Skeletal muscle tissue (tissue), 4 donors: ENCODE data around the gene FANK1. TPM values are rescaled to one million over a fixed set of nuclear protein-coding genes. Genes with fewer than 3 reads are reported as not detected.
"Not testable (repeated sequence)": the region's sequence is repeated elsewhere in the genome, so short reads cannot be mapped to it uniquely, and the experiment has no call there.

Experiments
- H3K27ac ChIP-seq: one replicate; pipeline ENCODE4 v1.7.0; 2013; ENCODE audit warnings: mild to moderate bottlenecking, low read depth, low read length, inconsistent platforms
- H3K27me3 ChIP-seq, 3 donors: one replicate each; pipeline ENCODE4 v1.7.0; 2013; ENCODE audit warnings: low read length in 3 of 3; ENCODE audit not compliant: control insufficient read depth in 3 of 3, insufficient read depth in 3 of 3
- H3K36me3 ChIP-seq, 3 donors: one replicate each; pipeline ENCODE4 v1.7.0; 2013; ENCODE audit warnings: low read length in 3 of 3; ENCODE audit not compliant: control insufficient read depth in 3 of 3, insufficient read depth in 3 of 3
- H3K4me1 ChIP-seq, 3 donors: one replicate each; pipeline ENCODE4 v1.7.0; 2013; ENCODE audit warnings: low read length in 3 of 3, mild to moderate bottlenecking in 3 of 3; ENCODE audit not compliant: control insufficient read depth in 3 of 3, insufficient read depth in 3 of 3
- H3K4me3 ChIP-seq, 3 donors: one replicate each; pipeline ENCODE4 v1.7.0; 2013; ENCODE audit warnings: low read length in 3 of 3
- H3K9ac ChIP-seq, 3 donors: one replicate each; pipeline ENCODE4 v1.7.0; 2013; ENCODE audit warnings: low read length in 3 of 3, mild to moderate bottlenecking in 3 of 3, moderate library complexity in 2 of 3, low read depth in 1 of 3
- H3K9me3 ChIP-seq, 3 donors: one replicate each; pipeline ENCODE4 v1.7.0; 2013; ENCODE audit warnings: low read length in 3 of 3; ENCODE audit not compliant: control insufficient read depth in 3 of 3
- total RNA-seq: library from RNA; depleted of rRNA; stranded (reverse); fragments of >200 nt; gene quantifications from one replicate; pipeline ENCODE4 v1.2.3, GENCODE V29; 2014
- donor health status: Osteomylitis.

The FANK1 gene
- total RNA-seq, 1 donor from 2014 or later: not detected

DNA sequence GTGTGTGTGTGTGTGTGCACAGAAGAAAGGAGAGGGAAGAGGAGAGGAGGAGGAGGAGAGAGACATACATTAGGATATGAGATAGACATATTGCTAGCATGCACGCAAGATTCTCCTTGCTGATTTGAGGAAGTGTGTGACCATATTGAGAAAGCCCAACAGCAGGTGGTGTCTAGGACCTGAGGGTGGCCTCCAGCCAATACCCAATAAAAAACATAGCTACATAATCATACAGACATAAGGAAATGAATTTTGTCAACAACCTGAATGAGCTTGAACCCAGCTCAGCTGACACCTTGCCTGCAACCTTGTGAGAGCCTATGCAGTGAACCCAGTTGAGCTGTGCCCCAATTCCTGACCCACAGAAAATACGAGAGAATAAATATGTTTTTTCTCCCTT, 11.2 kb downstream of the FANK1 start:
- not testable (repeated sequence) for H3K27me3 ChIP-seq

DNA sequence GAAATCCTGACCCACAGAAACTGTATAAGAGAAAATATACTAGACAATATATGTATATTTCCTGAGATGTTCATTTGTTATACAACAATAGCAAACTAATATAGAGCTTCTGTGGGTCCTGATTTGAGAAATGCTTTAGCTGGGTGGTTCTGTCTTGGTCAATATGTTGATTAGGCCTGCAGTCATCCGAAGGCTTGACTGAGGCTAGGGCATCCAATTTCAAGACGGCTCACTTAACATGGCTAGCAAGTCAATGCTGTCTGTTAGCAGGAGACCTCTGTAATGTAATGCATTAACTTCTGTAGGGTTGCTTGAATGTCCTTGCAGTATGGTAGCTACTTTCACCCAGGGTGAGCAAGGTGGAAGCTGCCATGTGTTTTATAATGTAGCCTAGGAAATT, 12.4 kb downstream of the FANK1 start:
- H3K27ac ChIP-seq, H3K36me3 ChIP-seq, H3K9ac ChIP-seq, H3K27me3 ChIP-seq, H3K4me1 ChIP-seq, H3K9me3 ChIP-seq, H3K4me3 ChIP-seq: not testable (repeated sequence)

More for the DNA sequence above, 11.2 kb downstream of the FANK1 start:
- H3K4me3 ChIP-seq, H3K27ac ChIP-seq, H3K9me3 ChIP-seq, H3K4me1 ChIP-seq, H3K9ac ChIP-seq, H3K36me3 ChIP-seq: not testable (repeated sequence)

DNA sequence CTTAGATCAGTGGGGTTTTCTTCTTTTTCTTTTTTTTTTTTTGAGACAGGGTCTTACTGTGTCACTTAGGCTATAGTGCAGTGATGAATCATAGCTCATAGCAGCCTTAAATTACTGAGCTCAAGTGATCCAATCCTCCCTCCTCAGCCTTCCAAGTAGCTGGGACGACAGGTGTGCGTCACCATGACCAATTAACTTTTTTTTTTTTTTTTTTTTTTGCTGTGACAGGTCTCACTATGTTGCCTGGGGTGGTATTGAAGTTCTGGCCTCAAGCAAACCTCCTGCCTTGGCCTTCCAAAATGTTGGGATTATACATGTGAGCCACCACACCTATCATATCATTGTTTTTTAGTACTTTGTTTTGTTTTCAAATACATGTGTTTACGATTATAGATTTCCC, 13.1 kb downstream of the FANK1 start:
- not testable (repeated sequence) for H3K27me3 ChIP-seq, H3K9me3 ChIP-seq, H3K36me3 ChIP-seq, H3K9ac ChIP-seq, H3K4me1 ChIP-seq, H3K4me3 ChIP-seq, H3K27ac ChIP-seq

DNA sequence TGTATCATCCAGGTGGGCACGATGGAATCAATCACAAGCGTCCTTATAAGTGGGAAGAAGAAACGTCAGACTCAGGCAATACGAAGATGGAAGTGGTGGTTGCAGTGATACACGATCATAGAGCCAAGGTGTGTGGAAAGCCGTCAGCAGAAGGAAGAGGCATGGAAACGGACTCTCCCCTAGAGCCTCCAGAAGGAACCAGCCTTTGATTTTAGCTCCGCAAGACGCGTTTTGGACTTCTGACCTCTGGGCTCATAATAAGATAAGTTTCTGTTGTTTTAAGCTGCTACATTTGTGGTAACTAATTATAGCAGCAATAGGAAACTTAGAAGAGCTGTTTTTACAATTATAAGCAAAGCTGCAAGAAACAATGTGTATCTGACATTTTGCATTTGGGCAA, 14.8 kb downstream of the FANK1 start:
- Histone ChIP-seq H3K27ac (no peak overlapping the region), H3K4me3 (no peak overlapping the region), H3K9ac (no peak overlapping the region), H3K4me1 (no peaks in the 10 kb centered on the region), H3K36me3 (no peaks in the 10 kb centered on the region), H3K9me3 (no peaks in the 10 kb centered on the region), H3K27me3 (no peaks in the 10 kb centered on the region)

DNA sequence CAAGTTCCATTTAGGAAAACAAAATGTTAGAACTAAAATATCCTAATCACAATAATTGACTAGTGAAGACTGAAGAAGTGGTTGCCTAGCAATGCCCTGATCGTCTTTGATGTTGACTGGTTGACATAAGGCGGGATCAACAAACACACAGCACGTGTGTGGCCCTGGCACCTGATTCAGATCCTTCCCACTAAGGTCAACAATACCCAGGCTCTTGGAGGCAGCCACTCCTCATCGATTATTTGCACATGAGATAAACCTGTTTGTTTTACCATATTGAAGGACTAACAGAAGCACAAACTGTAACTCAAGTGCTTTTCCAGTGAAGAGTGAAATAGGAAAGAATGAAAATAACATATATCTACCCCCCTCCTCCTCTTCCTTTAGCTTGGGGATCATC, 15.6 kb downstream of the FANK1 start:
- no peaks in the 10 kb centered on the region for H3K4me1 ChIP-seq
- H3K36me3 ChIP-seq: no peaks in the 10 kb centered on the region
- no peaks in the 10 kb centered on the region for H3K9me3 ChIP-seq

DNA sequence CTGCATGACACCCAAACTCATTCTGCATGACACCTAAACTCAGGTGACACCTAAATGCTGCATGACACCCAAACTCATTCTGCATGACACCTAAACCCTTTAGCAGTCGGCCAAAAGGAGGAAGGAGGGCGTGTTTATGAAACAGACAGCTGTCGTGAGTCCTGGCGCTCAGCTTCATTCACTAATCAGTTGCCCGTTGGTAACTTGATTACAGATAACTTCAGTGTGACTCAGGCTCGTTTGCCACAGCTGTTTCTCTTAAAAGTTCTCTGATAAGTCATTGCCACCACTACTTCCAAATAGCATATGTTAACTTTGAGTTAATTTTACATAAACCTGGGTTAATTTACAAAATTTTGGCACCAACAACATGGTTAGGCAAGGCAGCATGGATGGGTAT, 16.9 kb downstream of the FANK1 start:
- not testable (repeated sequence) for H3K27me3 ChIP-seq, H3K9ac ChIP-seq, H3K9me3 ChIP-seq, H3K36me3 ChIP-seq, H3K4me3 ChIP-seq, H3K4me1 ChIP-seq, H3K27ac ChIP-seq

More for the DNA sequence above, 15.6 kb downstream of the FANK1 start:
- Histone ChIP-seq H3K9ac (no peak overlapping the region), H3K27ac (no peak overlapping the region), H3K27me3 (no peaks in the 10 kb centered on the region), H3K4me3 (no peak overlapping the region)

DNA sequence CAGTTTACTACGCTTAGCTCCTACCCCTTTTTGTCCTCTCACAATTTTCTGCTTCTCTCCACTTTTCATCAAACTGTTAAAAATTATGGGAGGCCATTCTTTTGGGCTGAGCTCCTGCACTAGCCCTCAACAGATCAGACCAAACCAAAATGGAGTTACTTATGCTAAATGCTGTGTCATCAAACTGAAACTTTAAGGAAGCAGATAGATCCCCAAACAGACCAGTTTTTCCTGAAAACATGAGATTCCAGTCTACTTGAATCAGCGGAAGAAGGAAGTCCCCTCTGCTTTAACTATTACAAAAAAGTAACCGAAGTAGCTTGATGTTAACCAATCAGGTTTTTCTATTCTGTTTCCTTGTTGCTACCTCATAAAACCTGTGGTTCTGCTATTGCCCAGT, 20.6 kb downstream of the FANK1 start:
- Histone ChIP-seq H3K27me3 (no peaks in the 10 kb centered on the region), H3K4me1 (no peaks in the 10 kb centered on the region), H3K9me3 (peaks cover 0 to 2% (median 0%) of the 10 kb centered on the region in 3 donors), H3K9ac (no peak overlapping the region), H3K27ac (no peak overlapping the region), H3K4me3 (no peak overlapping the region), H3K36me3 (no peaks in the 10 kb centered on the region)

DNA sequence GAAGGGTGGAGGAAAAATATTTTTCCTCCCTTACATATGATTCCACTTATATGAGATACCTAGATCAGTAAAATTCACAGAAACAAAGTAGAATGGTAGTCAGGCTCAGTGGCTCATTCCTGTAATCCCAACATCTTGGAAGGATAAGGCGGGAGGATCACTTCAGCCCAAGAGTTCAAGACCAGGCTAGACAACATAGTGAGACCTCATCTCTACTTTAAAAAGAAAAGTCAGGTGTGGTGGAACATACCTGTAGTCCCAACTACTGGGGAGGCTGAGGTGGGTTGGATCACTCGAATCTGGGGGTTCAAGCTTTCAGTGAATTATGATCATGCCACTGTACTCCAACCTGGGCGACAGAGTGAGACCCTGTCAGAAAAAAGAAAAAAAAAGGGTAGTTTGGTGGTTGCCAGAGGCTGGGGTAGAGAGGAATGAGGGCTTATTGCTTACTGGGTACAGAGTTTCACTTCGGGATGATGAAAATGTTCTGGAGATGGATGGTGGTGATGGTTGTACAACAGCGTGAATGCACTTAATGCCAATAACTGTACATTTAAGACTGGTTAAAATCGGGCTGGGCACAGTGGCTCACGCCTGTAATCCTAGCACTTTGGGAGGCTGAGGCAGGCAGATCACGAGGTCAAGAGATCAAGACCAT, 21.5 kb downstream of the FANK1 start:
- H3K9me3 ChIP-seq, H3K36me3 ChIP-seq, H3K27me3 ChIP-seq, H3K9ac ChIP-seq, H3K27ac ChIP-seq, H3K4me1 ChIP-seq, H3K4me3 ChIP-seq: not testable (repeated sequence)

DNA sequence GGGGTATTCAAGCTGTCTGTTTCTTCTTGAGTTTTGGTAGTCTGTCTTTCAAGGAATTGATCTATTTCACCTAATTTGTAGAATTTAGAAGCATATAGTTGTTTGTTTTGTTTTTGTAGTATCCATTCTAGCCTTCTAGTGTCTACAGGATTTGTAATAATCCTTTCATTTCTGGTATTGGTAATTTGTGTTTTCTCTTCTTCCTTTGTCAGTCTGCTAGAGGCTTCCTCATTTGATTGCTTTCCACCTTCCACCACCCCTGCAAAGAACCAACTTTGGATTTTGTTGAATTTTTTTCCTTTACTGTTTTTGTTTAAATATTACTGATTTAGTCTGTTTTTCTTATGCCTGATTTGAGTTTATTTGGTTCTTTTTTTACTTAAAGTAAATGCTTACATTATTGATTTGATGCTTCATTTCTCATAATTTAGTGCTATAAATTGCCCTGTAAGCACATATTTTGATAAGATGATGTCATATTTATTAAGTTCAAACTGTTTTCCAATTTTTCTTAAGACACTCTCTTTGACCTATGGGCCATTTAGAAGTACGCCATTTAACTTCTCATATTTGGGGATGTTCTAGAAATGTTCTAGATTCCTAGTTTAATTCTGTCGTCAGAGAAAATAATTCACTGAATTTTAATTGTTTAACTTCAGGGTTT, 25.4 kb downstream of the FANK1 start:
- H3K4me1 ChIP-seq, H3K9ac ChIP-seq, H3K9me3 ChIP-seq: not testable (repeated sequence)

DNA sequence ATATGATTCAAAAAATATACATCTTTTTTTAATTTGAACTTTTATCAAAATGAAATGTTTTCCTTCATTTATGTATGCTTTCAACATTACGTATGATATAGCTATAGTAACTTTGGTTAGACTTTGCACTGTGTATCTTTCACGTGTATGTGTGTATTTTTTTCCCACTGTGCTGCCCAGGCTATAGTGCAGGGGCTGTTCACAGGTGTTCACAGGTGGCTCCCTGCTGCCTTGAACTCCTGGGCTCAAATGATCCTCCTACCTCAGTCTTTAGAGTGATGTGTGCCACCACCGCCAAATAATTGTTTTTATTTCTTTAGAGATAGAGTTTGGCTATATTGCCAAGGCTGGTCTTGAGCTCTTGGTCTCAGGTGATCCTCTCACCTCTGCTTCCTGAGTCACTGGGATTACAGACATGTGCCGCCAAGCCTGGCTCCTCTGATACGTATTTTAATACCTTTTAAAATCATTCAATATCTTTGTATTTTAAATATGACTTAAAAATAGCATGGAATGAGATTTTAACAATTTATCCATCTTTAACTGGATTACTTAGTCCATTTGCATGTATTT, 29.0 kb downstream of the FANK1 start:
- no peaks in the 10 kb centered on the region for H3K4me1 ChIP-seq
- no peak overlapping the region for H3K4me3 ChIP-seq
- H3K27ac ChIP-seq: no peak overlapping the region
- H3K36me3 ChIP-seq: no peaks in the 10 kb centered on the region
- no peaks in the 10 kb centered on the region for H3K27me3 ChIP-seq
- H3K9me3 ChIP-seq: no peaks in the 10 kb centered on the region
- no peak overlapping the region for H3K9ac ChIP-seq

More for the DNA sequence above, 25.4 kb downstream of the FANK1 start:
- not testable (repeated sequence) for H3K4me3 ChIP-seq, H3K36me3 ChIP-seq, H3K27ac ChIP-seq, H3K27me3 ChIP-seq
